NCI-H1930 (cell line): ENCODE data around the gene NCAN.
"Not testable (repeated sequence)": the region's sequence is repeated elsewhere in the genome, so short reads cannot be mapped to it uniquely, and the experiment has no call there.

ENCODE experiments used
- DNase-seq, 2 experiments: peaks; one replicate each; lab custom pipeline; 2025; lab: John Stamatoyannopoulos, UW

NCAN gene

DNA sequence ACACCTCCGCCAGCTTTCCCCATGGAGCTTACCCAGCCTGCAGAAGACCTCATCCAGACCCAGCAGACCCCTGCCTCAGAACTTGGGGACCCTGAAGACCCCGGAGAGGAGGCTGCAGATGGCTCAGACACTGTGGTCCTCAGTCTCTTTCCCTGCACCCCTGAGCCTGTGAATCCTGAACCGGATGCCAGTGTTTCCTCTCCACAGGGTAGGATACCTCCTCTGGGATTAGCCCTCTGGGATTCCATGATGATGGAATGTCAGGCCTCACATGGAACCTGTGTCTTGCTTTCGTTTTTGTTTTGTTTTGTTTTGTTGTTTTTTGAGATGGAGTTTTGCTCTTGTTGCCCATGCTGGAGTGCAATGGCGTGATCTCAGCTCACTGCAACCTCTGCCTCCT lies 17.8 kb upstream of the NCAN start:
- DNase-seq: no peak

DNA sequence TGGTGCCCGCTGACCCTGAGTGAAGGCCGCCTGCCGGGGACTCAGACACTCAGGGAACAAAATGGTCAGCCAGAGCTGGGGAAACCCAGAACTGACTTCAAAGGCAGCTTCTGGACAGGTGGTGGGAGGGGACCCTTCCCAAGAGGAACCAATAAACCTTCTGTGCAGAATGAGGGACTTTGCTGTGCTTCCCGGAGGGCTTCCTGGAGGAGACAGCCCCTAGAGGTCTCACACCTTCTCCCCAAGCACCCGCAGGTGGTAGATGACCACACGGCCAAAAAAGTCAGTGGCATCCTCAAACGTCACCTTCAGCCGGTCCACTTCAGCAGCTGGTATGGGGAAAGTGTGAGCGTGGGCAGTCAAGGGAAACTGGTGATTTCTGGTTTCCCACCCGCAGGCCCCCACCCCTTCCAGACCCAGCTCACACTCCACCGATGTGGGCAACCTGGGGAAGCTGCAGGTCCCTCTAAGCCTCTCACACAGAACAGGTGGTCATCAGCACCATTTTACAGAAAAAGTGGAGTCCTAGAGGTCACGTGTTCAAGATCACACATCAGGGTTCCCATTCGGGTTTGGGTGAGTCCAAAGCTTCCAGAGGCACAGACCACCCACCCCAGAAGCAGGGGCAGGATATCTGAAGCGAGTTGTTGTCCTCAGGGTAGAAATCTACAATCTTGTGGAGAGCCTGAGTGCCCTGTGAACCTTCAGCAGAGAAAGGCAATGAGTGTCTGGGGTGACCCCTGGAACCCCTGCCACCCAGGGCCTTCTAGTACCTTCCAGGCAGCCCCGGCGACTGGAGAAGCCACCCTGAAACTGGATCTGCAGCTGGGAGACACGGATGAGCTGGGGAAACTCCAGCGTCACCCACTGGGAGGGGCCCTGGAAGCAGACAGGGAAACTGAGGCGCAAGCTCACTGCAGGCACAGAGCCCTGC lies 9.8 kb upstream of the NCAN start:
- DNase-seq: no peak

DNA sequence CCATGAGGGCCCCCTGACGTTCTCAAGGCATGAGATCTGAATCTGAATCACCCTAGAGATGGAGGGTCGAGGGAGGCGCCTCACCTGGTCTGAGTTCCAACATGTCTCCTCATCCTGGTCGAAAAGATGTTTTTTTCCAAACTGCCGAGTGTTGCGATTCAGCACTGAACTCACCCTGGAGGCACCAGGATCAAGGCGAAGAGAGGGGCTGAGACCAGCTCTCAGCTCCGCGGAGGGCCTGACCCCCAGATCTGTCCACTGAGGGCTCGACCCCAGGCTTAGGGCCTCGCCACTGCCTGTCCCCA lies 9.1 kb upstream of the NCAN start:
- no peak for DNase-seq

DNA sequence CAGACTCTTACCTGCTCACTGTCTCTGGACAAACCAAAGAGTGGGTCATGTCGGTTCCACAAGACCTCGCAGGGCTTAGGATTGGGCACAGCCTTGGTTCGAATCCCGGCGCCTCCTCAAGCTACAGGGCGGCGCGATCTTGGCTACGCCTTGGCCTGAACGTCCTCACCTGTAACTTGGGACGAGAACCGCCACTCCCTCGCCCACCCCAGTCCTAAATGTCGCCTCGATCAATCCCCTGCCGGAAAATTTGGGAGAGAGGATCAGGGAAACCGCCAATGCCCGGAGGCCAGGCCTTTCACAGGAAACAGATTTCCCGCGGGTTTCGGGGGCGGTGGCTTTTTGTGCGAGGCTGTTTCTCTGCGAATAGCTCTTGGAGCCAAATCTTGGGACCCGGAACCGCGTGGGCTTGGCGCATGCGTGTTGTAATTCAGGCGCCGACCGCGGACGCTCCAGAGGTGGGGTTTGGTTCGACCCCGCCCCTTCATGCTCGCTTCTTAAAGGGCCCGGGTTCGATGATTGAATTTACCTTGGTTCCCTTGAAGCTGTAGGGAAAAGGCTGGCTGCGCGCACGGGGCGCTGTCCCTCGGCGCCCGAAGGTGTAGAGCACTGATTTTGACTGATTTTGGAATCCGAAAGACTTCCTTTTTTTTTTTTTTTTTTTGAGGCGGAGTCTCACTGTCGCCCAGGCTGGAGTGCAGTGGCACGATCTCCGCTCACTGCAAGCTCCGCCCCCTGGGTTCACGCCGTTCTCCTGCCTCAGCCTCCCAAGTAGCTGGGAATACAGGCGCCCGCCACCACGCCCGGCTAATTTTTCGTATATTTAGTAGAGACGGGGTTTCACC lies 8.5 kb upstream of the NCAN start, which contains the start of gene NR2C2AP:
Gene NR2C2AP, minus strand, starts transcription at position 403 of the 845 bp plus-strand sequence. Its CDS starts 354 bp downstream, at position 49.
- DNase-seq: peak; percentile 66 to 79

DNA sequence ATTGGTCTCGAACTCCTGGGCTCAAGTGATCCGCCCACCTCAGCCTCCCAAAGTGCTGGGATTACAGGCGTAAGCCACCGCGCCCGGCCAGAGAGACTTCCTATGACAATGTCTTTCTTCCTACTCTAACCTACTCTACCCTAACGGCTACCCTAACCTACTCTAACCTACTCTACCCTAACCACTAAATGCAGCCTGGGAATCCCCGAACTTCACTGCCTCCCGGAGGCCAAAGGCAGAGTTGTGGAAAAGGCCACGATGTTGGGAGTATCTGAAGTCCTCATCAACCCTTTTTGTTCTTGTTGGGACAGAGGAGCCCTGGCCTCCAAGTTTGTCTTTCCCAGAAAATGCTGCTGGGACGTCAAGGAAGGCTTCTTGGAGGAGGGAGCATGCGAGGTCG lies 7.6 kb upstream of the NCAN start:
- no peak for DNase-seq

DNA sequence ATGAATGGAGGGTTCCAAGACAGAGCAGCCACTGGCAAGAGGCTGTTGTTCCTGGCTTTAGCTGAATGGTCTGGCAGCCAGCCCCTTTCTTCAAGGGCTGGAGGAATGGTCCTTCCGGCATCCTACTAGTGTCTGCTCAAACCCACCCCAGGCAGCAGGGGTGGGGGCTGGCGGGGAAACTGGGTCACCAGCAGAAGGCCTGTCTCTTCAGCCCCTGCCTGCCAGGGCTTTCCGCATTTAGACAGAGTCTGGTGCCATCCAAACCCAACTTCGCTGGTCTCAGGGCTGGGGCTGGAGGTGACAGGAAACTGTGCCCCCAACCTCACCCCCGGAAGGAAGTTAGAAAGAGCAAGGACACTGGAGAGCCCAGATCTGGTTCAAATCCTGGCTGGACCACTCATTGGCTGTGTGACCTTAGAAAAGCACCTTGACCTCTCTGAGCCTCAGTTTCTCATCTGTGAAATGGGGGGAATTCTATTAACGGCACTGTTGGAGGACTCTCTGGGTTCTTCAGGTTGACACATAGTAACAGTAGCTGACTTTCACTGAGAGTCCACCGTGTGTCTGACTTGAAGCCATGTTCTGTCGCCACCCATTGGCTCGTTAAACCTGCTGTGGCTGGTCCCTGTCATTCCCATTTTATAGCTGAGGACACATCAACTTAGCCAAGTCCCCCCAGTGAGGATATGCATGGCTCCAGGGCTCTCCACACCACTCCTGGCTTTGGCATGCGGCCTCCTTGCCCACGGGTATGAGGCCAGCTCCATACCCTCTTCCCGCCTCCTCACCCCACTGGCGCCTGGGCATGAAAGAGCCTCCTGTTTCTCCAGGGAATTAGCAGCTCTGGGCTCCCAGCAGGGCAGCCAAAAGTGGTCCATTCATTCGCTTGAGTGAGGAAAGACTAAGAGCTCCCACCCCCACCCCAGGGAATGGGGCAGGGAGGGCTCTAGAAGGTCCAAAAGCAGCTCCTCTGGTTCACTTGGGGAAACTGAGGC lies 6.0 kb upstream of the NCAN start:
- no peak for DNase-seq

DNA sequence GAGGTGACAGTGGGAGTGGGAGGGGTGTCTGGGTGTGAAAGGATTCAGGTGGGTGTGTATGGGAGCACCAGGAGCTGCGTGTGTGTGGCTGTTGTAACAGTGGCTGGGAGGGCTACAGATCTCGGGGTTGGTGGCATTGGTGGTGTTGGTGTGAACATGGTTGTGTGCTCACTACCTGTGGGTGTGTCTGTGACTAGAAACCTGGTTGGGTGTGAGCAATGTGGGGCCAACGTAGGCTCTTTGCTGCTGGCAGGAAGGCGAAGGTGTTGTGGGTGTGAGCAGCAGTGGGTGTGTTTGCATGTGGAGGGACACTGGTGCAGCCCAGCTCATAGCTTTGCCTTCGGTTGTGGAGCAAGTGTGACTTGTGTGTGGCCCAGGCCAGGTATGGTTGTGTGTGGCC lies 4.8 kb upstream of the NCAN start:
- DNase-seq: no peak

DNA sequence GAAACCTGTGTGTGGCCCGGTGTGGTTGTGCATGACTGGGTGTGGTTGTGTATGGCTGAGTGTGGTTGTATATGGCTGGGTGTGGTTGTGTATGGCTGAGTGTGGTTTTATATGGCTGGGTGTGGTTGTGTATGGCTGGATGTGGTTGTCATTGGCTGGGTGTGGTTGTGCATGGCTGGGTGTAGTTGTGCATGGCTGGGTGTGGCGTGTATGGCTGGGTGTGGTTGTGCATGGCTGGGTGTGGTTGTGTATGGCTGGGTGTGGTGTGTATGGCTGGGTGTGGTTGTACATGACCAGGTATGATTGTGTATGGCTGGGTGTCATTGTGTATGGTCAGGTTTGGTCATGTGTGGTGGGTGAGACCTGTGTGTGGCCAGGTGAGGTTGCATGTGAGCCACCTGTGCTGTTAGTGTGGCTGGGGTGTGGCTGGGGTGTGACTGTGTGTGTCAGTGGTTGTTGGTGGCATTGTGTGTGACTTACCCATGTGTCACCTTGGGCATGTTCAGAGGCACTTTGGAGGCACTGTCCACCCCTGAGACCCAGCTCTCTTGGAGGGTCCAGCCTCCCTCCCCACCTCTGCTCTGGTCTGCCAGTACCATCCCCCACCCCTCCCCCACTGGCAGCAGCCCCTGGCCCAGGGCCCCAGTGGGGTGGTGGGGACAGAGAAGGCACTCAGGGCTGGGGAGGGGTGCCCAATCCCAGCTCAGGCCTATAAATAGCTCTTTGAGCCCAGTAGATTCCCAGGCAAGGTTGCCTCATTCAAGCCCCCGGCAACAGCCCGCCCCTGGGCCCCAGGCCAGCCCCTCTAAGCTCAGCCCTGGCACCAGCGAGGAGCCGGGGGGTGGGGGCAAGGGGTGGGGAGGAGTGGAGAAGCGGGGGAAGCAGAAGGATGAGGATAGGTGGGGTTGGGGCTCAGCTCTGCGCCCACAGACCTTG lies 3.9 kb upstream of the NCAN start:
- DNase-seq: no peak

DNA sequence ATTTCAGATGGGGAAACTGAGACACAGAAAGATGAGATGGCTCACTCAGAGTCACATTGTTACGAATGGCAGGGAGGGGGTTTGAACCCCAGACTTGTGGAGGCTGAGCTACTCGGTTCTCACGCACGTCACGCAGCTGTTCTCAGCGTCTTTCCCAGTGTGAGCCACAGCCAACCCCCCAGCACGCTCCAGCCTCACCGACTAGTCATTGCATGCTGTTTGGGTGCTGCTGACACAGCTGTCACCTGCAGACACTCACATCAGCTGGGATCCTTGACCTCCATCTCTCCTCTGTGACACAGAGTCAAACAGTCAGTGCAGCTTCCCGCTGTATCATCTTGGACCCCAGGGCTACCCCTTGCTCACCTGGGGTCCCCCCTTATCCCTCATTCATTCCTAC lies 2.4 kb upstream of the NCAN start:
- DNase-seq: no peak

DNA sequence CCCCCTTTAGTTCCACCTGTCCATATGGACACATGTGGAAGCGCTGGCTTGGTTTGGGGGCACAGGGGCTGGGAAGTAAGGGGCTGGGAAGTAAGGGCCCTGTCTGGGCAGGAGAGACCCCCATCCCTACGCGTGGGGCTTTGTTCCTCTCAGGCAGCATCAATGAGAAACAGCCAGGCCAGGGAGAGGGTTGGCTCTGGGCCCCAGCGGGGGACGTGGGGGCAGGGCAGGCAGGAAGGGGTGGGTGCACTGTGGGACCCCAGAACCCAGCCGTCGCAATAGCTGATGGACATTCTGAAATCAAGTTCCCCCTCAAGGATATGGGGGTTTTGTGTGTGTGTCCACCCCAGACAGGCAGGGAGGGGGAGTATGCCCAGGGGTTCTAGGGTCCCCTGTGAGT lies 1.2 kb downstream of the NCAN start:
- DNase-seq: no peak

DNA sequence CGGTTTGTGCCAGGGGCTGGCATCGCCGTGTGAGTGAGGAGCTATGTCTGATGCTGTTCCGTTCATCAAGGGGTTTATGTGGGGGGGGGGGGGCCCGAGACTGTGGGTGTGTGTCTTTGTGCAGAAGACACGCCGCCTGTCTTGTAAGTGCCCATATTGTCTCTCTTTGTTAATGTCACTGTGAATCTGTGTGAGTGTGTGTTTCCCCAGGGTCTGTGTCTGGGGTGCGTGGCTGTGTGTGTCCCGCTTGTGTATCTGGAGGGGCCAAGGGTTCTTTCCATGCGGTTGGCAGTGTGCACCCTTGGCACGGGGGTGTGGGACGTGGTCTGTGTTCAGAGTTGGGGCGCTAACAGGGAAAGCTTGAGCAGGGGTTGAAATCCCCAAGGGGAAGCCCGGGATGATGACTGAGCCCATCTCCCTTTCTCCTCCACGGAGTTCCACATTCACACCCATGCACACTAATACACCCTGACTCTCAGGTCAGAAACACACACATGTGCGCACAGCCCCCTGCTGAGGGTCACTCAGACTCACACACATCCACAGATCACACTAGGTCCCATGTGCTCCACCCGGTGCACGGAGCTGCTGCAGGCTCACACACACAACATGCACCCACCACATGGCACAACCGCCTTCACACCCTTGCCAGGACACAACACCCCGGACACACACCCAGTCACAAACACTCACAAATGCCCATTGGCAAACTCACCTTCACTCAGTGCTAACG lies 1.8 kb downstream of the NCAN start:
- DNase-seq: no peak

DNA sequence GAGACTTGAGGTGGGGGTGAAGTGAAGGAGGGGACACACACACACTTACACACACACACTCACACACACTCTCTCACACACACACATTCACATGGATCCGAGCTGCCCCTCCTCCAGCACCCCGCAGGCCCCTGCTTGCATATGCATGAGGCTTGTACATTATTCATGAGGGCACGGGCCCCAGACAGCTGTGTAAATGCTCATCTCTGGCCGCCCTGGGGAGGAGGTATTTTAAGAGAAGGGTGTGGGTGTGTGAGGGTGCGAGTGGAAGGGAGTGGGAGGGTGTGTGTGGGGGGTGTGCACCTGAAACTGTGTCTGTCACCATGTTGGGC lies 2.4 kb downstream of the NCAN start:
- DNase-seq: no peak

DNA sequence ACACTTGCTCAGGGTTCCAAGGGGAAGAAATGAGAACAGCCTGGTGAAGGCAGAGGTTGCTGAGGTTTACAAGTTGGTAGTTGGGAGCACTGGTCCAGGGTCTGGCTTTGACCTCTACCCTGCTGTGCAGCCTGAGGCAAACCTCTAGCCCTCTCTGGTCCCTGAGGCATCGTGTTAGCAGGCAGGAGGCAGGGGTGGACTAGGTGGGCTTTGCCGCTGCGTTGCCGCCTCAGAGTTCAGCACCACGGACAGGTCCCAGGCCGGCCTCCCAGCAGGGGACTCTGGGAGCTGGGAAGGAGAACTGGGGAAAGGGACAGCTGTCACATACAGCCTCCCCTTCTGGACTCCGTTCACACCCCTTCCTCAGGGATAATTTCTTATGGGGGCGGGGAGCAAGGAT lies 3.1 kb downstream of the NCAN start:
- DNase-seq: no peak

DNA sequence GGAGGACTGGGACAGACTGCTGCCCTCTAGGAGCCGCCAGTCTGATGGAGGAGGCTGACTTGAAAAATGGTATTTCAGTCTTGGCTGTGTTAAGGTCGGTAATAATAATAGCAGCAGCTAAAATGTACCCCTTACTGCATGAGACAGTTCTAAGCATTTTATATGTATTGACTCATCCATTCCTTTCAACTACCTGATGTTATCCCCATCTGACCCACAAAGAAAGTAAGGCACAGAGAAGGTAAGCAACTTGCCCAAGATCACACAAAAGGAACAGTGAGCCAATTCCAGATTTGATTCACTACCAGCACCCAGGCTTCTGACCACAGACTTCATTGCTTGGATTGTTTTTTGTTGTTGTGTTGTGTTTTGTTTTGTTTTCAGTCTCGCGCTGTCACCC lies 4.0 kb downstream of the NCAN start:
- no peak for DNase-seq

DNA sequence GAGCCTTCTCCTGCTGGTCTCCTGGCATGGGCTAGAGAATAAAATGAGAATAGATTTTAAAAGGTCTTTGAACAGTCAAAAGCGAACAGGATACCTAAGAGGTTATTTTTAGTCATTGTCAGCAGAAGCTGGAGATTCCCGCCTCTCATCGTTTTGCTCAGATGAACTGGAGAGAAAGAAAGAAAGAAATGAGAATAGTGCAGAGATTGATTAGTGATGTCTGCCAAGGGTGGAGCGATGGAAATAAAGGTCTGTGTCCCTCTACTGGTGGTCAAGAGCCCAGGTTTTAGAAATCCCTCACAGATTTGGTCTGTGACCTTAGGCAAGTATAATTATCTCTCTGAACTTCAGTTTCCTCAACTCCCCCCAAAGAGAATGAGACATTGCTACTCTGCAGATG lies 5.3 kb downstream of the NCAN start:
- DNase-seq: peak in 1 of 2 experiments; percentile 34

DNA sequence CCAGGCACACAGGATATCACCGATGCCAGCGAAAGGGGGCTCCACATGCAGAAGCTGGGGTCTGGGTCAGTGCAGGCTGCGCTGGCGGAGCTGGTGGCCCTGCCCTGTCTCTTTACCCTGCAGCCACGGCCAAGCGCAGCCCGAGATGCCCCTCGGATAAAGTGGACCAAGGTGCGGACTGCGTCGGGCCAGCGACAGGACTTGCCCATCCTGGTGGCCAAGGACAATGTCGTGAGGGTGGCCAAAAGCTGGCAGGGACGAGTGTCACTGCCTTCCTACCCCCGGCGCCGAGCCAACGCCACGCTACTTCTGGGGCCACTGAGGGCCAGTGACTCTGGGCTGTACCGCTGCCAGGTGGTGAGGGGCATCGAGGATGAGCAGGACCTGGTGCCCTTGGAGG lies 7.2 kb downstream of the NCAN start:
- DNase-seq: no peak

DNA sequence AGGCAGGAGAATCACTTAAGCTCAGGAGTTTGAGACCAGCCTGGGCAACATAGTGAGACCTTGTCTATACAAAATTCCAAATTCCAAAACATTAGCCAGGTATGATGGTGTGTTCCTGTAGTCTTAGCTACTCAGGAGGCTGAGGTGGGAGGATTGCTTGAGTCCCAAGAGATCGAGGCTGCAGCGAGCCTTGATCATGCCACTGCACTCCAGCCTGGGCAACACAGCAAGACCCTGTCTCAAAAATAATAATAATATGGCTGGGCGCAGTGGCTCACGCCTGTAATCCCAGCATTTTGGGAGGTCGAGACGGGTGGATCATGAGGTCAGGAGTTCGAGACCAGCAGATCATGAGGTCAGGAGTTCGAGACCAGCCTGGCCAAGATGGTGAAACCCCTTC lies 9.2 kb downstream of the NCAN start:
- DNase-seq: not testable (repeated sequence)

DNA sequence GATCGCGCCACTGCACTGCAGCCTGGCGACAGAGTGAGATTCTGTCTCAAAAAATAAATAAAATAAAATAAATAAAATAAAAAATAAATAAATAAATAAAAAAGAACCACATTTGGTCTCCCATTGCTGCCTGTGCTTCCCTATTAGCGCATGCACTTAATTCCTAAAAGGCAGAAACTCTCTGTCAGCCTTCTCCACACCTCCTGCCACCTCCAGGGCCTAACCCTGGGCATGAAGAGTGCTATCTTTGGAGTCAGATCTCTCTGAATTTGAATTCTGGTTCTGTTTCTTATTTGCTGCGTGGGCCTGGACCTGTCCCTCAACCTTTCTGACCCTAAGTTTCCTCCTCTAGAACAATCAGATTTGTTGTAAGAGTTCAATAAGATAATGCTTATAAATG lies 11.3 kb downstream of the NCAN start:
- DNase-seq: no peak

DNA sequence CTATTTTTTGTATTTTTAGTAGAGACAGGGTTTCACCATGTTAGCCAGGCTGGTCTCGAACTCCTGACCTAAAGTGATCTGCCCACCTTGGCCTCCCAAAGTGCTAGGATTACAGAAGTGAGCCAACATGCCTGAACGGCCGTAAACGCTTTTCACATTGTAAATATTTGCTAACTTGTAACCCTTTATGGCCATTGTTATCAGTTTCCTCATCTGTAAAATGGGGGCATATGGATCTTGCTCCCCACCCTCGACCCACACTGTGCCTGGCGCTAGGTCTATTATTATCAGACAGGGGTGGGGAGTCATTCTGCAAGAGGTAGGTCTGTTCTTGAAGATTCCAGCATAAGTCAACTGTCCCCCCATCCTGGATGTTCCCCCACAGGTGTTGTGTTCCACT lies 11.9 kb downstream of the NCAN start:
- no peak for DNase-seq

DNA sequence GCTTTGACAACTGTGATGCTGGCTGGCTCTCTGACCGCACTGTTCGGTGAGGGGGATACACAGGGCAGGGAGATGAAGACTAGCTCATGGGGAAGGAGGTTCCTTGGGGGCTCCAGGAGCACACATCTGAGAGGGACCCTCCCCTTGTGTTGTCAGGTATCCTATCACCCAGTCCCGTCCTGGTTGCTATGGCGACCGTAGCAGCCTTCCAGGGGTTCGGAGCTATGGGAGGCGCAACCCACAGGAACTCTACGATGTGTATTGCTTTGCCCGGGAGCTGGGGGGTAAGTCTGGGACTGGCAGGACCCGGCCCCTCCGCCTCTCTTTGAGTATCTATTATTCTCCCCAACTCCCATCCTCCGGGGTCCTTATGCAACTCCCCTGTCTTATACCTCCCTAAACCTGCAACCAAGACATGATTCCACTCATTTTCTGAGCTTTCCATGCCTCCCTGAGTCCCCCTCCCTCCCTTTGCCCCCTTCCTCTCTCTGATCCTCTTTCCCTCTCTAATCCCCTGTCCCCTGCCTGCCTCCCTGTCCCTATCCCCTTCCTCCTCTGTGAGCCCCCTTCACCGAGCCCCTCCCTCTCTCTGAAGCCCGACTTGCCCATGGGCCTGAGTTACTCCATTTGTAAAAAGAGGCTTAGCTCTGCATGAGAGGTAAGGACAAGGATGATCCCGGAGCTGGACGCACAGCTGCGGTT lies 12.5 kb downstream of the NCAN start:
- DNase-seq: no peak
